Measurements from ENCODE around the gene DDX10.

The DDX10 gene

DNA sequence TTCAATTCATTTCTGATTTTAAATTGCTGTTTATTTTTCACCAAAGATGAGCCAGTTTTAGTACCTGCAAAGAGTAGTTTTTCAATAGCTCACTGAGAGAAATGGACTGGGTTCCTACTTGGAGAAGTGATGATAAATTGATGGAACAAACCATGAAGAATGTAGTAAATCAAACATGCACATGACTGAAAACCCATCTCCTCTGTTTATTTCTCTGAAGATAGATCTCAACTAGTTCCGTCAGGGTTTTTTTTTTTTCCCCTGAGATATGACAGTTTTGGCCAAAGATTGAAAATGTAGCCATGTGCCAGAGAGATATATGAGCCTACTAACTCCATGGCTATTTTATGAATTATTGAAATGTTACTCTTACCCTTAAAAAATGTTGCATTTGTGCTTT lies 239.6 kb downstream of the DDX10 start:
- no peak overlapping the region for H3K4me3 ChIP-seq (ENCODE audit: control insufficient read depth, low read depth, low read length)
- TF ChIP-seq, protein P1, sequence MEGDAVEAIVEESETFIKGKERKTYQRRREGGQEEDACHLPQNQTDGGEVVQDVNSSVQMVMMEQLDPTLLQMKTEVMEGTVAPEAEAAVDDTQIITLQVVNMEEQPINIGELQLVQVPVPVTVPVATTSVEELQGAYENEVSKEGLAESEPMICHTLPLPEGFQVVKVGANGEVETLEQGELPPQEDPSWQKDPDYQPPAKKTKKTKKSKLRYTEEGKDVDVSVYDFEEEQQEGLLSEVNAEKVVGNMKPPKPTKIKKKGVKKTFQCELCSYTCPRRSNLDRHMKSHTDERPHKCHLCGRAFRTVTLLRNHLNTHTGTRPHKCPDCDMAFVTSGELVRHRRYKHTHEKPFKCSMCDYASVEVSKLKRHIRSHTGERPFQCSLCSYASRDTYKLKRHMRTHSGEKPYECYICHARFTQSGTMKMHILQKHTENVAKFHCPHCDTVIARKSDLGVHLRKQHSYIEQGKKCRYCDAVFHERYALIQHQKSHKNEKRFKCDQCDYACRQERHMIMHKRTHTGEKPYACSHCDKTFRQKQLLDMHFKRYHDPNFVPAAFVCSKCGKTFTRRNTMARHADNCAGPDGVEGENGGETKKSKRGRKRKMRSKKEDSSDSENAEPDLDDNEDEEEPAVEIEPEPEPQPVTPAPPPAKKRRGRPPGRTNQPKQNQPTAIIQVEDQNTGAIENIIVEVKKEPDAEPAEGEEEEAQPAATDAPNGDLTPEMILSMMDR (IDR thresholded peaks at IDR 0.05; ENCODE audit: control insufficient read depth, insufficient read depth, low read depth, low read length, missing control alignments): no peak
- no peak for DNase-seq (ENCODE audit: low read depth)

DNA sequence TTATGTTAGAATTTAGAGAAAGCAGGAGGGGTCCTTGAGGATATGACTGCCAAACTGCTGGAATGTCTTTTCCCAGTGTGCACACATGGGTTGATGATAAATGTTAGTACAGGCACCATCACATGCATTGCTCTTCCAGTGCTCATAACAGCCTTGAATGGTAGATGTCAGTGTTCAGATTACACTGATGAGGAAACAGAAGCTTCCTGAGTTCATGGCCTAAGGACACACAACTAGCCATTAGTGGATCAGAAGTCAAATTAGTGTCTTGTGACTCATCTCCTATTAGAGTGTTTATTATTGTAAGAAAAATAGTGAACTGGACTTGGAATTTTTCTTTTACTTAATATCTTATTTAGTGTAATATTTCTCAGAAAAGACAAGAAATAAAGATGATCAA lies 241.5 kb downstream of the DDX10 start:
- TF ChIP-seq, protein P1 (IDR thresholded peaks at IDR 0.05; ENCODE audit: control insufficient read depth, insufficient read depth, low read depth, low read length, missing control alignments): no peak
- no peak for DNase-seq (ENCODE audit: low read depth)
- no peak overlapping the region for H3K4me3 ChIP-seq (ENCODE audit: control insufficient read depth, low read depth, low read length)

DNA sequence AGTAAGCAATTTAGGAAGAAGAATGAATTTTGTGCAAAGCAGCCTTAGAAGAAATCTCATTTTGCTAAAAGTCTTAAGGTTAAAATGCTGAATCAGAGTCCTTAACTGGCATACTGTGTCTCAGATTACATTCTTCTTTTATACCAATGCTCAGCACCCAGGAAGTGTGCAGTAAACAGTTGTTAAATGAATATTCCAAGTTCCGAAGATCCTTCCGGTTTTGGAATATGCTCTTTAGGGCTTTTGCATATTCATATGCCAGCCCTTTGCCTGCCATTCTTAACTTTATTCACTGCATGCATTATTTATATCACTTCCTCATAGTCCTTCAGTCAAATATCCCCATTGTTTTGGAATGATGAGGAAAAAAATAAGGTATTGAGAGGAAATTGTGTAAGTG lies 242.0 kb downstream of the DDX10 start:
- DNase-seq (ENCODE audit: low read depth): no peak
- H3K4me3 ChIP-seq (ENCODE audit: control insufficient read depth, low read depth, low read length): no peak overlapping the region
- TF ChIP-seq, protein P1 (IDR thresholded peaks at IDR 0.05; ENCODE audit: control insufficient read depth, insufficient read depth, low read depth, low read length, missing control alignments): no peak

DNA sequence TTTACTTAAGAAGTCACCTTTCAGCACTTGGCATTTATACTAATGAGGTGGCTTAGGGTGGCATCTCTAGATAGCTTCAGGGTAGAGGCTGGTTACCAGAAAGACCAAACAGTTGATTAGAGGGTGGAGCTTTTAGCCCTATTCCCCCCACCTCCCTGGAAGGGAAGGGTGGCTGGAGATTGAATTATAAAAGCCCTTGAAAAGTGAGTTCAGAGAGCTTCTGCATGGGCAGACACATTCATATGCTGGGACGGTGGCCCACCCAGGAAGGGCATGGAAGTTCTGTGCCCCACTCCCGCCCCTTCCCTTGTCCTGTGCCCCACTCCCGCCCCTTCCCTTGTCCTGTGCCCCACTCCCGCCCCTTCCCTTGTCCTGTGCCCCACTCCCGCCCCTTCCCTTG lies 244.2 kb downstream of the DDX10 start:
- TF ChIP-seq, protein P1 (IDR thresholded peaks at IDR 0.05; ENCODE audit: control insufficient read depth, insufficient read depth, low read depth, low read length, missing control alignments): no peak
- DNase-seq (ENCODE audit: low read depth): no peak
- no peak overlapping the region for H3K4me3 ChIP-seq (ENCODE audit: control insufficient read depth, low read depth, low read length)

DNA sequence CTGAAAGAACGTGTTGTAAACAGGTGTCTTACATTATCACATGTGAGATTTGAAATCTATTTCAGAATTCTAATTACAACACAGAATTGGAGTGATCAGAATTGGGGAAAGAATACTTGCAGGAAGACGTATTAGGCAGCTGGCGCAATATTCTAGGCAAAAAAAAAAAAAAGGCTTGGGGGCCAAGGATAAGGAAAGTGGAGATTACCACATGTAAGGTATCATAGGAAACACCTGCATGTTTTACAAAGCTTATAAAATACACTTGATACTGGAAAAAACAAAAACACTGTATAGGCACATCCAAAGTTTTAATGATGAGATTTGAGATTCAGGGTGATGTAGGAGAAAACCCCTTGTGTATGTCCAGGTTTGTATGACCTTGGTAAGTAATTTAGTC lies 245.1 kb downstream of the DDX10 start:
- no peak for DNase-seq (ENCODE audit: low read depth)
- no peak overlapping the region for H3K4me3 ChIP-seq (ENCODE audit: control insufficient read depth, low read depth, low read length)
- TF ChIP-seq, protein P1 (IDR thresholded peaks at IDR 0.05; ENCODE audit: control insufficient read depth, insufficient read depth, low read depth, low read length, missing control alignments): no peak

DNA sequence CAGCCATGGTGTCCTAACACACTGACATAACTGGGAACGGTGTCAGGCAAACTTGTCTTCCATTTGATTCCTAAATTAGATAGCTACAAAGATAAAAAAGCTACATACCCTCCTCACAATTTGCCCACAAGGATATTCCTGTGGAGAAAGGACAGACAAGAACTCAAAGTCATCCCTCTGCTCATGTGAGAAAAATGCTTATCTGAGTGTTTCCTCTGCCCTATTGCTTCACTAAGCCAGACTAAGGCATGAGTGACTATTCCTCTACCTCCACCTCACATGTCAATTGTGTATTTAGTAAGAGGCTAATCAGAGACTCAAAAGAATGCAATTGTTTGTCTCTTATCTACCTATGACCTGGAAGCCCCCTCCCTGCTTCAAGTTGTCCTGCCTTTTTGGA lies 247.7 kb downstream of the DDX10 start:
- no peak overlapping the region for H3K4me3 ChIP-seq (ENCODE audit: control insufficient read depth, low read depth, low read length)
- DNase-seq (ENCODE audit: low read depth): no peak
- TF ChIP-seq, protein P1 (IDR thresholded peaks at IDR 0.05; ENCODE audit: control insufficient read depth, insufficient read depth, low read depth, low read length, missing control alignments): no peak

DNA sequence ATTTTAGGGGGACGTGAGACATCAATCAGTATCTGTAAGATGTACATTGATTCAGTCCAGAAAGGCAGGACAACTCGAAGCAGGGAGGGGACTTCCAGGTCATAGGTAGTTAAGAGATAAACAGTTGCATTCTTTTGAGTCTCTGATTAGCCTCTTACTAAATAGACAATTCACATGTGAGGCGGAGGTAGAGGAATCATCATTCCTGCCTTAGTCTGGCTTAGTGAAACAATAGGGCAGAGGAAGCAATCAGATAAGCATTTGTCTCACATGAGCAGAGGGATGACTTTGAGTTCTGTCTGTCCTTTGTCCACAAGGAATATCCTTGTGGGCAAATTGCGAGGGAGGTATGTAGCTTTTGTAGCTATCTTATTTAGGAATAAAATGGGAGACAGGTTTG lies 248.3 kb downstream of the DDX10 start:
- no peak for DNase-seq (ENCODE audit: low read depth)
- TF ChIP-seq, protein P1 (IDR thresholded peaks at IDR 0.05; ENCODE audit: control insufficient read depth, insufficient read depth, low read depth, low read length, missing control alignments): no peak

More for the DNA sequence above, 248.3 kb downstream of the DDX10 start:
- no peak overlapping the region for H3K4me3 ChIP-seq (ENCODE audit: control insufficient read depth, low read depth, low read length)
